Inflammatory macrophage (primary cell): Measurements from ENCODE around the gene COL9A1.
A peak's percentile ranks its signal among the peaks of the same experiment; 100 is the strongest.

ENCODE experiments used
- DNase-seq, 2 donors: peaks; one replicate each; pipeline ENCODE4 v3.0.0-alpha.2; 2020 to 2022

Gene COL9A1

DNA sequence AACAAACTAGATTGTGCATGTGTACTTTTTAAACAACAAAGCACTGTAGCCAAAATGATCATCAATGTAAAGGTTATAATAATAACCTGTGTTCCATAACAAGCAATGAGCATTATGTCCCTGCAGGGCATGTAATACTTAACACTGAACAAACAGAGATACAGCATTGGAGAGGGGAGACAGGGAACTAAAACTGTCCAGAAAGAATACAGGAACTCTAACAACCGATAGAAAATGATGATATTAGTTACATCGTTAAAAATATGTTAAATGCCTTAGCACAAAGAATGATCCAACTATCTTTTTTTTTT lies 80.5 kb downstream of the COL9A1 start:
- DNase-seq: no peak

- DNase-seq: no peak
These were observed 81.0 kb downstream of the COL9A1 start for GRCh38 chr6:70221715-70222438.

- peak in 1 of 2 donors; percentile 4 for DNase-seq
These were observed 81.7 kb downstream of the COL9A1 start for GRCh38 chr6:70221025-70221714.

DNA sequence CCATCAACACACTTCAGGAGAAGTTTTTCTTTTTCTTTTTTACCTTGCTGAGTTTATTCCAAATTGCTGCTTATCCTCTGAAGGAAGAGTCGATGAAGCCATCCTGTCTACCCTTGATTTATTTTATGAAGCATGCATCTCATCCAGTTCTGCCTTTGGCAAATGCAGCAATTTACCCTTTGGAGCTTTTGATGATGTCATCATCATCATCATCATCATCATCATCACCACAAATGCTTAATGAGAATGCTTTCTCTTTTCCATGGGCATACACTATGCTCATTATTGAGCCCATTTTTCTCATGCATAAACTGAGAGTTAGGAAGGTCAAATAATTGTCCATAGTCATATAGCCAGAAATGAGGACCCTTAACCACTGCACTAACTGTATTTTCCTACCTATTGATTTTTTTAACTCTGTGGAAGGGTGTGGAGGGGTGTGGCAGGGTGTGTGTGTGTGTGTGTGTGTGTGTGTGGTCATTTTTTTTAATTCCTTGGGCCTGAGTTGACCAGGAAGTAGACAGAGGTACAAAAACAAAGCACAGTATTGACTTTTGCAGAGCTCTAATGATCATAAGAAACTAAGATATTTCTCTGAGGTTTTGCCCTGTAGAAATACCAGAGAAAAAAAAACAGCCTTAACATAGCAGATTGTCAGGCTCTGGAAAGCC lies 82.8 kb downstream of the COL9A1 start:
- DNase-seq: no peak

- DNase-seq: no peak
These were observed 86.1 kb downstream of the COL9A1 start for GRCh38 chr6:70216767-70217166.

GRCh38 chr6:70215460-70216108 lies 87.3 kb downstream of the COL9A1 start:
- no peak for DNase-seq

GRCh38 chr6:70210462-70210861 lies 92.4 kb downstream of the COL9A1 start:
- no peak for DNase-seq

- no peak for DNase-seq
These were observed 94.6 kb downstream of the COL9A1 start for GRCh38 chr6:70208235-70208790.

- no peak for DNase-seq
These were observed 104.1 kb downstream of the COL9A1 start for GRCh38 chr6:70198785-70199184.

DNA sequence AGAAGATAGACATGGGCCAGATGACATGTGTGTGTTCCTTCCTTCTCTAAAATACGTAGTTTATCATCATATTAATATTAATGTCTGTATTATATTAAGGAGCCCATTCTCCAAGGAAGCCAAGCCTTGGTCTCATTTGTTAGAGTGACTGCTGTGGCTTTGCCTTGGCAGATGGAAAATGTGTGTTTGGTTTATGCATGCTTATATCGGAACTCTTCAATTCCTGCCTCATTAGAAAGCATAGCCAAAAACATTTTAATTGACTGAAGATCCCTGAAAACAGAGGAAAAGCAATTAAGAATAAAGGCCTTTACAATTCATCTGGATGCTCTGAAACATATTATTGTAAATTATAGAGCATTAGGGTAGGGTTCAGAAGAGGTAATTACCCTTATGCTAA lies 106.4 kb downstream of the COL9A1 start:
- DNase-seq: no peak

GRCh38 chr6:70194421-70194820 lies 108.5 kb downstream of the COL9A1 start:
- DNase-seq: no peak

GRCh38 chr6:70188202-70188601 lies 114.7 kb downstream of the COL9A1 start:
- DNase-seq: no peak

GRCh38 chr6:70186461-70186860 lies 116.4 kb downstream of the COL9A1 start:
- no peak for DNase-seq

DNA sequence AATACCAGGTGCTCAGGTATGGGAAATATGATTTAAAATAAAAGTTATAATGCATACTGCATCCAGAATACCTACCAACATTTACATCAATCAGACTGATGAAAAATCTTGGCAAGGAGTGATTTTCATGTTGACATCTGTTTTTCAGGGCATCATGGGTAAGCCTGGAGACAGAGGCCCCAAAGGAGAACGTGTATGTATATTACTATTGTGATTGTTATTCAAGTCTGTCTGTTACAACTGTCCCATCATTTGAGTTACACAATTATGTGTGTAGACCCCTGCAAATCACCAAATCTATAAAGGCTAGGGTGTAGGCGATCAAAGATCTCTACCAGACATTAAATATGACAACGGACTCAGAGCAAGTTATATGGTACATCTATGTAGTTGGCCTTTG lies 118.2 kb downstream of the COL9A1 start:
- no peak for DNase-seq

- no peak for DNase-seq
These were observed 119.3 kb downstream of the COL9A1 start for GRCh38 chr6:70183538-70183937.

DNA sequence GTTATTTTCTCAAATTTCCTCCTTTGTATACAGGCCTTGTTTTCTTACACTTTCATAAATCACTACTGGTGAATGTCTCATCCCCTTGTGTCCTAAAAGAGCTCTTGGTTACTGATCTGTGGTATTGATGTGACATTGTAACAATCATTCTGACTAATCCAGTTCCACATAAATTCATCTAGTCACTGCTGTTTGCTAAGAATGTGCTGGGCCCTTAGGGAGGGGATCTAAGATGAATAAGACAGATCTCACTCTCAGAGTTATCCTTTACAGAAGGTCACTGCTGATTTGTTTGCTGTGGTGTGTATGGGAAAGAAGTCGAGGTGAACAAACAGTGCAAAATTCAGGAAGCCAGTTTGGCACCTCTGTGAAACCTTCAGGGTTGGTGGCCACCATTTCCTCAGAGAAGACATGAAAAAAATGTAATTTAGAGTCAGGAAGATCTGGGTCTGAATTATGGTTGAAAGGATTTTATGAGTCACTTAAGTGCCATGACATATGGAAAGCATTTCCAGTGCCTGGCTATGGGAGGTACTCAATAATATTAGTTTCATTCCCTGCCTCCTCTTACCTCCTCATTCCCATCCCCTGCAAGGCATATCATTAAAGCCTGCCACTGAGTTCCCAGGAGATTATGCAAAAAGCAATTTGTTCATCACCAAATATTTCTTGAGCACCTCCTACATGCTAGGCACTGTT lies 121.8 kb downstream of the COL9A1 start:
- DNase-seq: no peak

DNA sequence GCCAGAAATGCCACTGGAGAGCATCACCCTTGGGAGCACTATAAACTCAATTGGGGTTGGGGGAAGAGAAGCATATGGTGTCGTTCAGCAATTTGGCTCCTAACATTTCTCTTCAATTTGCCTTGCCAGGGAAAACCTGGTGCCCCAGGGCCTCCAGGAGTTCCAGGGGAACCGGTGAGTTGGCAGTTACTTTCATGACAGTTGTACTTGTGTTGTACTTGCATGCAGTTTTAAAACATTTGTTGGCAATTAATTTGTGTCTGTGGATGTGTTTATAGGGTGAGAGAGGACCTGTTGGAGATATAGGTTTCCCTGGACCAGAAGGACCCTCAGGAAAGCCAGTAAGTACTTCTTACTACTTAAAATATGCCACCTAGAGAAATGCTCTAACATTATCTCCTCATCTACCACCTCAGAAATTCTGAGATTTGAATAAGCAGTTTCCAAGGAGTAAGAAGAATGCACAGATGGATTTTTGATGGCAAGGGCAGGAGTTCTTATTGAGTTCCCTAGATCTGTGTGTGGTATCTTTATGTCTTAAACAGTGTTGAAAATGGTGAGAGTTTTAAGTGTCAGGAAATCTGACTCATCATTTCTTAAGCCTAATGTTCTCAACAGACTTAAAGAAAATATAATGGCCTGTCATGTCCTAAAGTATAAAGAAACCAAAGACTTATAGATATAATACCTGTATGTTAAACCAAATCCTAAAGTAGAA lies 122.5 kb downstream of the COL9A1 start:
- DNase-seq: no peak

DNA sequence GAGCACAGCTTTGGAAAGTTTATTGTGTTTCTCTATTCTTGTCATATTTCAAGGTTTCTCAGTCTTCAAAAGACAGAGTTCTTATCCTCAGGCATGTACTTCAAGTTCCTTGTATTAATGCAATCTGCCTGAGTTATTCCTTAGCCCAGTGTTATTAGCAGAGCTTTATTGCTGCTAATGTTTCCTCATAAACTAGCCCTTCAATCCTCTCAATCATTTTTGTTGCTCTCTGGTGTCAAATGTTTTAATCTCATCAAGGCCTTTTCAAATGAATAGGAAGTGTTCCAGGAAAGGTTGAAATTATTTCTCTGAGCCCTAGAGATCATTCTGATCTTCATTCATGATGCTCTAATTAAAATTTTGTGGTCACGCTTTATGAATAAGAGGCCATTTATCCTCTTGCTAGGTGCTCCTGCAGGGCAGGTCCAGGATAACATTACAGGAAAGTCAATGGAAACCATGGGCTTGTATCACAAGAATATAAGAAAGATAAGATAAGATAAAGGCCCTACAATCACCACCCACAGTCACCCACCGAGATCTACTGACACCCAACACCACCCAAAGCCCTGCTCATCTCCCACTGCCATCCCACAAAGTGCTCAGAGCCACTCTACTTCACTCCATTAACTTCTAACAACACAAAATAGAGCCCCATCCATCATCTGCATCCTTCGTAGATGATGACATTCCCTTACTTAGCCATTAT lies 125.9 kb downstream of the COL9A1 start:
- DNase-seq: no peak

GRCh38 chr6:70175770-70176169 lies 127.1 kb downstream of the COL9A1 start:
- no peak for DNase-seq

- DNase-seq: no peak
These were observed 130.6 kb downstream of the COL9A1 start for GRCh38 chr6:70172252-70172651.

GRCh38 chr6:70171236-70171635 lies 131.6 kb downstream of the COL9A1 start:
- DNase-seq: no peak
